ENCODE results near the gene CFAP61.

- TF ChIP-seq CTCF (IDR thresholded peaks at IDR 0.05) (no peak), POLR2A (IDR thresholded peaks at IDR 0.05) (no peak)
These were observed 120.9 kb downstream of the CFAP61 start for GRCh38 chr20:20173254-20173653.
